SJSA1 (cell line): ENCODE data around the gene PDCD4. TPM values are rescaled to one million over a fixed set of nuclear protein-coding genes. Genes with fewer than 3 reads are reported as not detected.
"Not testable (repeated sequence)": the region's sequence is repeated elsewhere in the genome, so short reads cannot be mapped to it uniquely, and the experiment has no call there.

Experiments used
- DNase-seq, 2 experiments: peaks; one replicate each; pipeline ENCODE4 v3.0.0-alpha.2; 2015 to 2020; ENCODE audit warnings: low spot score in 2 of 2, low read depth in 1 of 2
- H3K27ac ChIP-seq: fragments of 250-450 bp; sonication (Bioruptor Pico); 2 replicates; pipeline ENCODE4 v1.5.1; 2020; ENCODE audit warnings: mild to moderate bottlenecking, moderate library complexity
- H3K27me3 ChIP-seq: fragments of 250-450 bp; sonication (Bioruptor Pico); replicated peaks from 2 replicates; pipeline ENCODE4 v1.5.1; 2020; ENCODE audit warnings: mild to moderate bottlenecking, moderate library complexity
- H3K36me3 ChIP-seq: fragments of 250-450 bp; sonication (Bioruptor Pico); 2 replicates; pipeline ENCODE4 v1.5.1; 2020; ENCODE audit warnings: mild to moderate bottlenecking
- H3K4me1 ChIP-seq: fragments of 250-450 bp; sonication (Bioruptor Pico); replicated peaks from 2 replicates; pipeline ENCODE4 v1.6.1; 2021; ENCODE audit warnings: mild to moderate bottlenecking
- H3K4me3 ChIP-seq: fragments of 250-450 bp; sonication (Bioruptor Pico); 2 replicates; pipeline ENCODE4 v1.5.1; 2020; ENCODE audit warnings: mild to moderate bottlenecking
- H3K9me3 ChIP-seq: fragments of 250-450 bp; sonication (Bioruptor Pico); replicated peaks from 2 replicates; pipeline ENCODE4 v1.5.1; 2020; ENCODE audit warnings: mild to moderate bottlenecking
- total RNA-seq: library from RNA; depleted of rRNA; stranded (reverse); fragments of >200 nt; shearing (Covaris generic); gene quantifications from 2 replicates; pipeline ENCODE4 v1.2.3, GENCODE V29; 2014

Gene PDCD4
- total RNA-seq, 1 experiment from 2014 or later: 21.0 TPM

DNA sequence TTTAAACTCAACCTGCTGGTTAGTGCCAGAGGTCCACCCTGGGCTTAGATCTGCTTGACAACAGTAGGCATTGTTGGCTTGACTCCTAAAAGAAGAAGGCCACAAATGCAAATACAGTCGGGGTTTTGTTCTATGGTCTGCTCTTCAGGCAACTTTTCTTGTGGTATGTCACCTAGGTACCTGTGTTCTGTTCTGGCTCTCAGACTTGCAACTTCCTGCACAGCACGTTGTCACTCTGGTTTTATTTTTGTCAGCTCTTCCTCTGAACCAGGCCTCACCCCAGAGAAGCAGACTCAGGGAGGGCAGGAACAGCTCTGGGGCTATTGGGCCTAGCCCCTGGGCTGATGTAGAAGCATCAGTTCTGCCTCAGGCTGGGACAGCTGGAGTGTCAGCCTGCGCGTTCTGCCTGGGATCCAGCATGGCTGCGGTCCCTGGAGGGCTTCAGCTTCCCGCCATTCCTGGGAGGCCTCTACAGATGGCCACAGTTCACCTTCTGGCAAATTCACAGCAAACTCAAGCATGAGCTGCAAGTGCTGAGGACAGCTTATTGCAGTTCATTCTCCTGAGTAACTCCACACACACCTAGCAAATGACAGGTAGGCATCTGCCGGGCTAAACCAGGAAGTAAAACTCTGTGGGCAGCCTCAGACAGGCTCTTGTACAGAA is 11.0 kb upstream of the PDCD4 start:
- H3K36me3 ChIP-seq: no peaks in the 10 kb centered on the region
- DNase-seq: no peak
- H3K4me3 ChIP-seq: no peak overlapping the region
- H3K9me3 ChIP-seq: no peaks in the 10 kb centered on the region; the same call in 1 of the 2 replicates
- no peak overlapping the region for H3K27ac ChIP-seq
- H3K4me1 ChIP-seq: peaks cover 22% of the 10 kb centered on the region
- no peaks in the 10 kb centered on the region for H3K27me3 ChIP-seq

DNA sequence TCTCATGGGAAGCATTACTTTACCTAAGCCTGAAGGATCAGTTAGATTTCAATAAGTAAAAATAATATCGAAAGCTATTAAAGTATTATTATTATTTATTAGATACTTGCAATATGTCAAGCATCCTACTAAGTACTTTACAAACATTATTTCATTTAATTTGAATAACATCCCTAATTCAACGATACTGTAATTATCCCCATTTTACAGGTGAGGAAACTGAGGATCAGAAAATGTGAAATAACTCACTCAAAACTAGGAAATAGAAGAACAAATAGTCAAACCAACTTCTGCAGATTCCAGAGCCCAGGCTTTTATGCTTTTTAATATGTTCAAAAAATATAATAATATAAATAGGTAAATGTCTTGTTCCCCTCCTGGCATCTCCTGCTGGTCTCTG is 10.3 kb upstream of the PDCD4 start:
- Histone ChIP-seq H3K4me3 (no peak overlapping the region), H3K4me1 (peaks cover 29% of the 10 kb centered on the region), H3K27ac (no peak overlapping the region), H3K9me3 (no peaks in the 10 kb centered on the region; the same call in 1 of the 2 replicates), H3K36me3 (no peaks in the 10 kb centered on the region), H3K27me3 (no peaks in the 10 kb centered on the region)
- no peak for DNase-seq

GRCh38 chr10:110861930-110862649 is 9.6 kb upstream of the PDCD4 start:
- Histone ChIP-seq H3K4me3 (no peak overlapping the region), H3K27ac (no peak overlapping the region), H3K4me1 (peaks cover 36% of the 10 kb centered on the region), H3K36me3 (no peaks in the 10 kb centered on the region), H3K27me3 (no peaks in the 10 kb centered on the region), H3K9me3 (no peaks in the 10 kb centered on the region; the same call in 1 of the 2 replicates)
- no peak for DNase-seq

GRCh38 chr10:110862961-110863360 is 8.8 kb upstream of the PDCD4 start:
- no peak for DNase-seq
- no peaks in the 10 kb centered on the region; the same call in 1 of the 2 replicates for H3K9me3 ChIP-seq
- H3K4me1 ChIP-seq: peaks cover 44% of the 10 kb centered on the region
- no peak overlapping the region for H3K4me3 ChIP-seq
- H3K27me3 ChIP-seq: no peaks in the 10 kb centered on the region
- H3K36me3 ChIP-seq: no peaks in the 10 kb centered on the region
- H3K27ac ChIP-seq: no peak overlapping the region

- no peaks in the 10 kb centered on the region for H3K36me3 ChIP-seq
- no peaks in the 10 kb centered on the region for H3K27me3 ChIP-seq
- peaks cover 46% of the 10 kb centered on the region for H3K4me1 ChIP-seq
- no peak overlapping the region for H3K27ac ChIP-seq
- no peak for DNase-seq
- H3K9me3 ChIP-seq: no peaks in the 10 kb centered on the region; the same call in 1 of the 2 replicates
- no peak overlapping the region for H3K4me3 ChIP-seq
Measured at GRCh38 chr10:110863361-110863760, 8.4 kb upstream of the PDCD4 start.

DNA sequence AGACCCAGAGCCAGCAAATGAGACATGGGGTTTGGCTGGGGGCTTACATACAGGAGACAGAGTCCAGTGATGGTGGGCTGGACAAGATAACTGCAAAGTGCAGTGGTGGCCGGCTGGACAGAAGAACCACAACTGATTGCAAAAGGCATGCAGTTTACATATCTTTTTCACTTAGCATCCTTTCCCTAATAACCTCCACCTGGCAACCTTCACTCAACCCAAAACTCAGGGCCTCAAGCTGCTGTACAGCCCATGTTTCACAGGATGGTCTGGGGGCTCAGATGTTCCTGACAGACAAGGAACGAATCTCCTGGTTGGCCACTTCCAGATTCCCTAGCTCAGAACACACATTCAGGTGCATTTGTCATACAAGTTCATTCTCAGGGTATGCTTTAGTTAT is 7.8 kb upstream of the PDCD4 start:
- H3K4me1 ChIP-seq: peaks cover 46% of the 10 kb centered on the region
- H3K9me3 ChIP-seq: no peaks in the 10 kb centered on the region; the same call in 1 of the 2 replicates
- H3K36me3 ChIP-seq: no peaks in the 10 kb centered on the region
- DNase-seq: no peak
- H3K27ac ChIP-seq: no peak overlapping the region
- no peak overlapping the region for H3K4me3 ChIP-seq
- no peaks in the 10 kb centered on the region for H3K27me3 ChIP-seq

GRCh38 chr10:110864662-110865140 is 7.0 kb upstream of the PDCD4 start:
- no peaks in the 10 kb centered on the region for H3K27me3 ChIP-seq
- H3K27ac ChIP-seq: peak overlapping the region; percentile 84
- H3K4me3 ChIP-seq: no peak overlapping the region
- peak in 1 of 2 experiments; percentile 65 for DNase-seq
- H3K4me1 ChIP-seq: peaks cover 44% of the 10 kb centered on the region
- no peaks in the 10 kb centered on the region for H3K36me3 ChIP-seq
- H3K9me3 ChIP-seq: no peaks in the 10 kb centered on the region; the same call in 1 of the 2 replicates

DNA sequence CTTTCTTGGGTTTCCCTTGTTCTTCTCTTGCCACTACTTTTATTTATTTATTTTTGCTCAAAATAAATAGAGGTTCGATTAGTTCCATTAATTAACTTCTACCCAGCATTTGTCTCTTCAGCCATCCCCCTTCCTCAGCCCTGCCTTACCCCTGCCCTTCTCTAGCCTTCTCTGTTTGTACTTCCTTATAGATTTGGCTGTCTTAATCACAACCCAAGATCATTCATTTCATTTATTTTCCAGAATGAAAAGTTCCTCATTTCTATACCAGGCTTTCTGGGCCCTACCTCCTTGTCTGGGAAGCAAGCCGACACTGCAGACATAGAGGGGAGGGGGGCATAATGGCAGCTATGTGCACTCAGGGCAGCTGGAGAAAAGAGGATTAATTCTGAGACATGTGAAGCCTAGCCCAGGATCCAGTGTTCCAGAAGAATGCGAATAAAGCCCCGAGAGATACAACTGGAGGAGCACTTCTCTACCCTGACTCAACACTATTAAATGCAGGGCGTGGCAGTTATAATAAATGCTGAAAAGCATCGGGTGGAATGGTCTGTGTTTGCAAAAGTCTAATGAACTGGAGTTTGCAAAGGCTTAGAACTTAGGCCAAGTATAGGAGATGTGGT is 6.4 kb upstream of the PDCD4 start:
- Histone ChIP-seq H3K27ac (peak overlapping the region; percentile 84), H3K4me1 (peaks cover 41% of the 10 kb centered on the region), H3K27me3 (no peaks in the 10 kb centered on the region), H3K36me3 (no peaks in the 10 kb centered on the region), H3K9me3 (no peaks in the 10 kb centered on the region; the same call in 1 of the 2 replicates), H3K4me3 (no peak overlapping the region)
- peak; percentile 65 to 71 for DNase-seq

- Histone ChIP-seq H3K27me3 (no peaks in the 10 kb centered on the region), H3K9me3 (no peaks in the 10 kb centered on the region; the same call in 1 of the 2 replicates), H3K27ac (peak overlapping the region; percentile 84), H3K36me3 (no peaks in the 10 kb centered on the region), H3K4me1 (peaks cover 44% of the 10 kb centered on the region), H3K4me3 (no peak overlapping the region)
- DNase-seq: peak in 1 of 2 experiments; percentile 28
Measured at GRCh38 chr10:110865809-110866482, 5.8 kb upstream of the PDCD4 start.

DNA sequence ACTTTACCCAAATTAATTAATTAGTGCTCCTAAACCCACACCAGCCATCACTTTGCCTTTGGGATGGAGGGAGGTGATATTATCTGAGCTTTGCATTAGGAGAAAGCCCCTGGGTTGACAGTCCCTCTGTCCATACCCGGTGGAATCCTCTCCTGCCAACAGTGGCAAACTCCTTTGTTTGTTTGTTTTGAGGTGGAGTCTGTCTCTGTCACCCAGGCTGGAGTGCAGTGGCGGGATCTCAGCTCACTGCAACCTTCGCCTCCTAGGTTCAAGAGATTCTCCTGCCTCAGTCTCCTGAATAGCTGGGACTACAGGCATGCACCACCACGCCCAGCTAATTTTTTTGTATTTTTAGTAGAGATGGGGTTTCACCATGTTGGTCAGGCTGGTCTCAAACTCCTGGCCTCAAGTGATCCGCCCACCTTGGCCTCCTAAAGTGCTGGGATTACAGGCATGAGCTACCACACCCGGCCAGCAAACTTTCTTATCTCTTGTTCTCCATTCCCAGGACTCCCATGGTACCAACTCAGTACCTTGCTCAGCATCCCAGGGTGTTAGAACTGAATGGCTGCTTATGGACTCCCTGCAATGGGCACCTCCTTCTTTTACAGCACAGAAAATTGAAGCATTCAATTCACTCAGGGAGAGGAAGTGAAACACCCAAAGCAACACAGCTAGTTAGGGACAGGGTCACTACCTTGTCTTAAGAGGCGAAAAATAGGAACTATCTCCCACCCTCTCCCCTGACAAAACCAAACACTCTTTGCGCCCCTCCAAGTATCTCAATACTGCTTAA is 4.5 kb upstream of the PDCD4 start:
- H3K4me3 ChIP-seq, H3K27me3 ChIP-seq, DNase-seq, H3K9me3 ChIP-seq, H3K27ac ChIP-seq, H3K36me3 ChIP-seq: not testable (repeated sequence)
- peaks cover 50% of the 10 kb centered on the region for H3K4me1 ChIP-seq

DNA sequence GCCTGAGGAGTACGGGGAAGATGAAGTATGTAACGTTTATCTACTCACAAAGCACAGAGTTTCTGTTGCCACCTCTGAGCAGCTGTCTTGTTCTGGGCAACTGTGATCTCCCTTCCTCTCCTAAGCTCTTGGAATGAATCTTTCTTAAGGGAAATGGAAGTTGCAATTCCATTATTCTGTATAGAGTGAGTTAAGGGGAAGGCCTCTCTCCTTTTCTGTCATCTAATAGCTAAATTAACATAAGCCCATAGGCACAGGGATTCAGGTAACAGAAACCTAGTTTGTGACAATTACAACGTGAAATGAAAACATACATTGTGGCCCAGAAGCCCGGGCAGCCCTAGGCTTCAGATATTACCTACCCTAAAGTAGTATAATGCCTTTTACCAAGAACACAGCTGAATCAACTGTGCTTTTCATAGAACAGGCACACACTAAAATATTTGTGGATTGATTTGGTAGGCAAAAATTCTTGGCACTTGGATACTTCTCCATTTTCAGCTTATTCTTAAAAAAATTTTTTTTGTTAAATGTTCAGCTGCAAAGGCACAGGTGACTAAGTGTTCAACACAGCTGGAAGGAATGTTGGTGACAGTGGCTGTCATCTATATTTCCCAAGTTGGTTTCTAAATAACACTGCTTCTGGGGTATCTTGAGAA is 3.8 kb upstream of the PDCD4 start:
- Histone ChIP-seq H3K9me3 (no peaks in the 10 kb centered on the region; the same call in 1 of the 2 replicates), H3K27me3 (no peaks in the 10 kb centered on the region), H3K4me1 (peaks cover 50% of the 10 kb centered on the region), H3K27ac (no peak overlapping the region), H3K4me3 (no peak overlapping the region), H3K36me3 (peaks cover 4% of the 10 kb centered on the region; the same call in 1 of the 2 replicates)
- no peak for DNase-seq

DNA sequence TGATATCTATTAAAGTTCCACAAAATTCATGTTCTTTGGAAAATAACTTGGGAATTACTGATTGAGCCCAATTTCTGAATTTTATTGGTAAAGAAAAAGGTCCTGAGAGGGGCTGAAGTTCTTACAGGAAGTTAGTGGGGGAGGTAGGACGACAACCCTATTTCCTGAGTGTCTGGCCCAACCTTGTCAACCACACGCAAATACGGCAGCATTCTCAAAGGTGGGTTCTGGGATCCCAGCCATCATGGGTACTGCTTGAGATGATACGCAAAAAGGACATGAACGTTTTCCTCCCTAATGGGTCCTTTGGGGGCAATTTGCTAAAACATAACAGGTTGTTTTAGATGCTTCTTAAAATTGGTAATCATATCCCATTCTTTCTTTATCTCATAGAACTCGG is 2.7 kb upstream of the PDCD4 start:
- Histone ChIP-seq H3K4me3 (no peak overlapping the region), H3K4me1 (peaks cover 54% of the 10 kb centered on the region), H3K27me3 (no peaks in the 10 kb centered on the region), H3K9me3 (no peaks in the 10 kb centered on the region; the same call in 1 of the 2 replicates), H3K27ac (no peak overlapping the region), H3K36me3 (peaks cover 4% of the 10 kb centered on the region; the same call in 1 of the 2 replicates)
- DNase-seq: no peak
